Activated T-cell treated with anti-CD3 and anti-CD28 coated beads, Interleukin-2, amount 50 U/mL, for 4 hours (primary cell): ENCODE results near the gene NOS3. TPM values are rescaled to one million over a fixed set of nuclear protein-coding genes. Genes with fewer than 3 reads are reported as not detected.

ENCODE experiments used
- ATAC-seq, 2 donors: fragments of 200-7000 bp; cut with Tn5 transposase; one replicate each; pipeline ENCODE4 v1.10.0; 2021
- DNase-seq: peaks from one replicate; pipeline ENCODE4 v3.0.0-alpha.2; 2020
- H3K27me3 Mint-ChIP-seq: one replicate; pipeline ENCODE4 v1.8.0; 2021; ENCODE audit warnings: low read depth, mixed read lengths
- H3K36me3 Mint-ChIP-seq: one replicate; pipeline ENCODE4 v1.8.0; 2022; ENCODE audit warnings: mixed read lengths; ENCODE audit not compliant: insufficient read depth
- H3K4me1 Mint-ChIP-seq: one replicate; pipeline ENCODE4 v1.8.0; 2021; ENCODE audit warnings: low read depth, mixed read lengths
- H3K4me3 Mint-ChIP-seq: one replicate; pipeline ENCODE4 v1.8.0; 2021; ENCODE audit warnings: mild to moderate bottlenecking, moderate library complexity, mixed read lengths
- H3K9me3 Mint-ChIP-seq: one replicate; pipeline ENCODE4 v1.8.0; 2021; ENCODE audit warnings: mixed read lengths
- total RNA-seq, 3 donors: library from RNA; stranded (reverse); gene quantifications; one replicate each; pipeline ENCODE4 v1.2.1, GENCODE V29; 2021

NOS3 gene
- total RNA-seq, 3 donors from 2014 or later: 5.3 to 9.2 (median 8.2) TPM

DNA sequence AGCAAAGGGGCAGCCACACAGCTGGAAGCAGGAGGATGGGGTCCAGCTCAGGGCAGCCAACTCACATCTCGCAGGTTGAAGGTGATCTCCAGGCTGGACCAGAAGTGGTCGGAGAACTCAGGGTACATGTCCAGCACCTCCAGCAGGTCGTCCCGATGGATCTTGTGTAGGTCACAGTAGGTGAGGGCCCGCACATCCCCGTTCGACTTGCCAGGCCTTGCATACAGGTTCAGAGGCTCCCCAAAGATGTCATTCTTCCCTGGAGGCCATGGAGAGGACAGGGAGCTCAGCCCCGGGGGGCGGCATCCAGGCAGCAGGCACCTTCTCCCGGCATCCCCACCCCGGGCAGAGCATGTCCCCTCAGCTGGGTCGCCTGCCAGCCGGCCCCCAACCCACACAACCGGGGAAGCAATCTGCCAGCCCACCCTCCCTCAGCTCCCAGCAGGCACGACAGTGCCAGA lies 42.0 kb upstream of the NOS3 start:
- ATAC-seq: no peak
- H3K4me3 Mint-ChIP-seq: no peak overlapping the region
- H3K36me3 Mint-ChIP-seq: no peaks in the 10 kb centered on the region

DNA sequence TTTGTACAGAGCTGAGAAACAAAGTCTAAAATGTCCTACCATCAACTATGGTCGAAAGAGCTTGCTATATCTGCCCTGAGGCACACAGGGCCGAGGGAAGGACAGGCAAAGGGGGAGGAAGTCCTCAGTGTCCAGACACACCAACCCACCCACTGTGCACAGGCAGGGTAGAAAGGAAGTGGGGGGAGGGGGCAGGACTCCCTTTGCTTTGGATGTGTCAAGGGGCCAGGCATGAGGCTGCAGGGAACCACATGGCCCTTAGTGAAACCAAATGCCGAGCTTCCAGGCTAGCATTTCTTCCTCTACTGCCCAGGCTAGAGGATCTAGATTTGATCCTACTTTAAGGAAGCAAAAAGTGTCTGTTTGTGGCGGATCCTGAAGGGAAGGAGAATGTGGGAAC lies 41.3 kb upstream of the NOS3 start:
- Mint-ChIP-seq H3K4me3 (no peak overlapping the region), H3K27me3 (peaks cover 9% of the 10 kb centered on the region), H3K4me1 (no peaks in the 10 kb centered on the region), H3K36me3 (no peaks in the 10 kb centered on the region), H3K9me3 (no peaks in the 10 kb centered on the region)
- no peak for DNase-seq
- no peak for ATAC-seq

More for the DNA sequence above, 42.0 kb upstream of the NOS3 start:
- Mint-ChIP-seq H3K4me1 (no peaks in the 10 kb centered on the region), H3K27me3 (peaks cover 9% of the 10 kb centered on the region), H3K9me3 (no peaks in the 10 kb centered on the region)
- DNase-seq: peak; percentile 2

DNA sequence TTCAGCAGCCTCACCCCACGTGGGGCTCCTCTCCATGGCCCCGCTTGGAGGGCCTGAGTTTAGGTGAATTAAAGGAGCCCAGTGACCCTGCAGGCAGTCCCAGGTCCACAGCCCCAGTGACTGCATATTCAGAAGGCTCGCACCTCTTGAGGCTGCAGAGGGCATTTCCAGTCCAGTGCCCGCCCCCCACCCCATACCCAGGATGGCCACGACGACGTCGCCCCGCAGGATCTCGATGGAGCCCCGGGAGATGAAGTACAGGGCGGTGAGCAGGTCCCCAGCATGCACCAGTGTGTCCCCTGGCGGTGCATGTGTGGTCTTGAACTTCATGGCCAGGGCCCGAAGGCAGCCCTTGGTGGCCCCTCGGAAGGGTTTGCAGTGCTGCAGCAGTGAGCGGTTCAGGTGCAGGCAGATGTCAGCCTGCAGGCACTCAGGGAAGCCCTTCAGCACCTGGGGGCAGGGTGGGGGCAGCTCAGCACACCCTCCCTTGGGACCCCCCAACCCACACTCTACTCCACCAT lies 40.8 kb upstream of the NOS3 start:
- no peak for ATAC-seq
- Mint-ChIP-seq H3K36me3 (no peaks in the 10 kb centered on the region), H3K27me3 (peaks cover 11% of the 10 kb centered on the region), H3K4me1 (no peaks in the 10 kb centered on the region), H3K9me3 (no peaks in the 10 kb centered on the region), H3K4me3 (no peak overlapping the region)
- peak; percentile 4 for DNase-seq

DNA sequence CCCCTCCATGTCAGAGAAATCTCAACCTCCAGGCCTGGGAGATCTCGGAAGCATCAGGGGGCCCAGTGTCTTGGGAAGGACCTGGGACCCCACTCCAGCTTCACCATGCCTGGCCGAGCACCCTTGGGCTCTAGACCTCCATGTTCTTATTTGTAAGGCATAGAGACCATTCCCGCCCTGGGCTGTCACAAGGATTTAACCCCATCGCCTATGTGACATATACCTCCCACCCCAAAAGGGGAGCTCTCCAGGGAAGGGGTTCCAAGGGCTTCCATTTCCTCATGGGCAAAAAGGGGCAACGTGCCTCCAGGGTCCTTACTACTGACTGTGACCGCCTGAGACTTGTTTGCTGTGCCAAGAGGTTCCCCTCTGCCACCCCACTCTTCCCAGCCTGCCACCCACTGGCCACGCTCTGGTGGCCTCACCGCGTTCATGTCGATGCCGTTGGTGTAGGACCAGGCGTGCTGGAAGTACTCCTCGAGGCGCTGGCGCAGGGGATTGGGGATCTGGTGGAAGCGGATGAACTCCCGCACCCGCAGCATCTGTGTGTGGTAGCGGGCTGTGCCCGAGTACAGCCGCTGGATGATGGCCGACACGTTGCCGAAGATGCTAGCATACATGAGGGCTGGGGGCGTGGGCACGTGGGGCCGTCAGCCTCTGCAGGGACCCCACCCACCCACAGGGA lies 40.2 kb upstream of the NOS3 start:
- H3K4me3 Mint-ChIP-seq: no peak overlapping the region
- peaks cover 9% of the 10 kb centered on the region for H3K27me3 Mint-ChIP-seq
- no peaks in the 10 kb centered on the region for H3K36me3 Mint-ChIP-seq
- H3K4me1 Mint-ChIP-seq: no peaks in the 10 kb centered on the region
- H3K9me3 Mint-ChIP-seq: no peaks in the 10 kb centered on the region
- no peak for ATAC-seq
- peak; percentile 3 for DNase-seq

DNA sequence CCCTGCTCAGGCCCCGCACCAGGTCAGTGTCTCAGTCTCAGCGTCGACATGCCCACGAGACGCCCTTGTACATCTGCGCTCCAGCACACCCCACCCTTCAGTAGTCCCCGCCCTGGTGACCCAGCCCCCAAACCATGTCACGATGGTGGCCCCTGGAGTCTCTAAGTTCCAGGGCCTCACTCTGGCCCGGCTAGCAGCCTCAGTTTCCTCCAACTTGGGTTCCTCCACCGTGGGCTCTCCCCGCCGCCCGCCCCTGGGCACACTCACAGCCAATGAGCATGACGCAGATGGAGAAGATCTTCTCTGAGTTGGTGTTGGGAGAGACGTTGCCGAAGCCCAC lies 39.7 kb upstream of the NOS3 start:
- Mint-ChIP-seq H3K4me1 (no peaks in the 10 kb centered on the region), H3K4me3 (no peak overlapping the region), H3K9me3 (no peaks in the 10 kb centered on the region), H3K27me3 (peaks cover 10% of the 10 kb centered on the region), H3K36me3 (no peaks in the 10 kb centered on the region)
- ATAC-seq (no peak), DNase-seq (no peak)

DNA sequence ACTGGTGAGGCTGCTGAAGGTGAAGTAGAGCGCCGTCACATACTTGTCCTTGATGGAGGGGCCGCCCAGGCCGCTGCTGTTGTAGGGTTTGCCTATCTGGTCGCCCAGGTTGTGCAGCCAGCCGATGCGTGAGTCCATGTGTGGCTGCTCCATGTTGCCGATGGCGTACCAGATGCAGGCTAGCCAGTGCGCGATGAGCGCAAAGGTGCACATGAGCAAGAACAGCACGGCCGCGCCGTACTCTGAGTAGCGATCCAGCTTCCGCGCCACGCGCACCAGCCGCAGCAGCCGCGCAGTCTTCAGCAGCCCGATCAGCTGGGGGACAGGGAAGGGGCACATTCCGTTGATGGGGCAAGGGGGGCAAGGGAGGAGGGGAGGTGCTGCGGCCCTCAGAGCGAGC lies 39.3 kb upstream of the NOS3 start:
- Mint-ChIP-seq H3K9me3 (no peaks in the 10 kb centered on the region), H3K36me3 (no peaks in the 10 kb centered on the region), H3K4me3 (no peak overlapping the region), H3K4me1 (no peaks in the 10 kb centered on the region), H3K27me3 (peaks cover 14% of the 10 kb centered on the region)
- DNase-seq (peak; percentile 3), ATAC-seq (no peak)

DNA sequence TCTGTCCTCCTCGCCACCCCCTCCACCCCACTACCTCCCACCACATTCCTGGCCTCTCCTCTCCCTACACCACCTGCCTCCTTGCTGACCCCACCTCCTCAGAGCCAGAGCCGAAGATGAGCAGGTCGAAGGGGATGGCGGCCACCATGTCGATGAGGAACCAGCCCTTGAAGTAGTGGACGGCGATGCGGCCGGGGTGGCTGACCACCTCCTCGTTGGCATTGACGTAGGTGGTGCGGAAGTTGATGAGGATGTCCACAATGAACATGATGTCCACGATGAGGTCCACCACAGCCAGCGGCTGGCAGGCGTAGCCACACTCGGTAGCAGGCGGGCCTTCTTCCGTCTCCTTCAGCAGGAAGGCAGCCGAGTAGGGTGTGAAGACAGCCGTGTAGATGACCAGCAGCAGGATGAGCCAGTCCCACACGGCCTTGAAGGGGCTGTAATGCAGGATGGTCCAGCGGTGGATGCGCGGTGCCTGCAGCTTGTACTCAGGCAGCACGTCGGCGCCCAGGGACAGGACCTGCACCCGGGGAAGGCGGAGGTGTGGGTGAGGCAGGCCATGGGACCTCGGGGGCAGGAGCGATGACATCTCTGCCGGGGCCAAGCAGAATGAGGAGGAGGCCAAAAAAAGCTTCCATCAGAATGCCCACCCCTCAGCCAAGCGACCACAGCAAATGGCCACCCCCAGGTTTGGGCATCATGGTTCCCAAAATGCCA lies 38.3 kb upstream of the NOS3 start:
- H3K27me3 Mint-ChIP-seq: peaks cover 21% of the 10 kb centered on the region
- H3K9me3 Mint-ChIP-seq: no peaks in the 10 kb centered on the region
- no peak overlapping the region for H3K4me3 Mint-ChIP-seq
- no peaks in the 10 kb centered on the region for H3K36me3 Mint-ChIP-seq
- ATAC-seq (no peak), DNase-seq (no peak)
- H3K4me1 Mint-ChIP-seq: peaks cover 3% of the 10 kb centered on the region

DNA sequence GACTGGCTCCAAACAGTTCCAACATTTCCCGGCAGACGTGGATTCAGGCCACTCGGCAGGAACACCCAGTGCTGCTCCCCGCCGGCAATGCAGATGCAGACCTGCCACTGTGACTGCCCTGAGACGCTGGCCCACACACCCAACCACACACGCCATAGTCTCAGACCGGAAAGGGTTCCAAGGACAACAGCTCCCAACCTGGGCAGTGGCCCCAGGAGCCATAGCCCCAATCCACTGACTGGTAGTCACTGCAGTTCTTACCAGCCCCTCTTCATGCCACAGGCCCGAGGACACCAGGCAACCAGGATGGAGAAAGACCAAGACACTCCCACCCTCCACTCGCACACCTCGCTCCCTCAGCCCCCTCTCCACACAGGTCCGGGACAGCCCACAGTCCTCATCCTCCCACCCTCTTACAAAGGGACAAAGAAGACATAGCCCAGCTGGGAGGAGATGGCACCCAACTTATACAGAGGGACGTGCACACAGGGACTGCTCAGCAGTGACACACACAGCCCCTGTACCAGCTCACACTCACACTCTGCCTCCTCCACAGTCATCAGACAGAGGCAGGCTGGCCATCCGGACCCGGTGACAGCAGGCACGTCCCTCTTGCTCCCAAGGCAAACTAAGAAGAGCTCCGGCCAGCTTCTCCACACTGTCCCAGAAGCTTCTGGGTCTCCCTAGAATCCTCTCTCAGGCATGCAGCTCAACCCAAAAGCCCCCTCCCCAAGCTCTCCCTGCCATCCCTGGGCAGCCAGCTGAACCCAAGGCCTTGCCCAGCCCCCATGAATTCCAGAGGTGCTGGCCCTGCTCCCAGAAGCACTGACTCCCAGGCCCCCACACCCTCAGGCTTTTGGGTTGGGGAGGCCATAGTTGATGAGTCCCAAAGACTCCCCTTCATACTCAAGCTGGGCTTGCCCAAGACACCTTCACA lies 37.5 kb upstream of the NOS3 start:
- no peaks in the 10 kb centered on the region for H3K9me3 Mint-ChIP-seq
- H3K27me3 Mint-ChIP-seq: peaks cover 24% of the 10 kb centered on the region
- no peak overlapping the region for H3K4me3 Mint-ChIP-seq
- peaks cover 3% of the 10 kb centered on the region for H3K4me1 Mint-ChIP-seq
- DNase-seq (no peak), ATAC-seq (no peak)
- no peaks in the 10 kb centered on the region for H3K36me3 Mint-ChIP-seq

DNA sequence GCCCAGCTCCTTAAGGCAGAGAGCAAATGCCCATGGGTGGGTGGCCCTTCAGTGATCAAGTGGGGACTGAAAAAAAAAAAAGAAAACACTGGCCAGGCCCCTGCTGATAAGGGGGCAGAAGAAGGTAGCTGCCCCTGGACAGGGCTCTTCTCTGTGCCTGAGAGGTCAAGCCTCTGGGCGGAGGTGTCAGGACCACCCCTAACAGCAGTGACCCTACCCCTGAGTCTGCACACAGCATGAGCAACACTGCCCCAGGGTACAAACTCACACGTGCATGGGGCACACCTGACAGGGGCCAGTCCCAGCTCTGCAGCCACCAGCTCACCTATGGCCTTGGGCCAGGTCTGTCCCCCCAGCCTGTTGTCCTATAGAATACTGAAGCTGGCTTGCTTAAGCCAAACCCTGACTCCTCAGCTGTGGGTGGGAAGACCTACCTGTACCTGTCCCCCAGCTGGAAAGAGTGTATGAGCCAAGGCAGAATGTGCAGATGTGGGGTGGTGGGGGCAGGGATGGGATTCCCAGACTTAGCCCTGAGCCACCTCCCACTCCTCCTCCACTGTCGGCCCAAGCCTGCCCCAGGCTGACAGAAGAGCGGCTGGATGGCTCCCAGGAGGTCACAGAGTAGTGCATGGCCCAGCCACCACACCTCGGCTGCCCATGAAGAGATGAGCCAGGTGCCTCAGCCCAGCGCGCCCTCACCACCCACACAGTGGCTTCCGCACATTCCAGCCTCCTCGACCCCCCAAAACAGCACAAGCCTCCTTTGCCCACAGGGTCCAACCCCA lies 36.4 kb upstream of the NOS3 start:
- H3K4me3 Mint-ChIP-seq: no peak overlapping the region
- no peak for ATAC-seq

DNA sequence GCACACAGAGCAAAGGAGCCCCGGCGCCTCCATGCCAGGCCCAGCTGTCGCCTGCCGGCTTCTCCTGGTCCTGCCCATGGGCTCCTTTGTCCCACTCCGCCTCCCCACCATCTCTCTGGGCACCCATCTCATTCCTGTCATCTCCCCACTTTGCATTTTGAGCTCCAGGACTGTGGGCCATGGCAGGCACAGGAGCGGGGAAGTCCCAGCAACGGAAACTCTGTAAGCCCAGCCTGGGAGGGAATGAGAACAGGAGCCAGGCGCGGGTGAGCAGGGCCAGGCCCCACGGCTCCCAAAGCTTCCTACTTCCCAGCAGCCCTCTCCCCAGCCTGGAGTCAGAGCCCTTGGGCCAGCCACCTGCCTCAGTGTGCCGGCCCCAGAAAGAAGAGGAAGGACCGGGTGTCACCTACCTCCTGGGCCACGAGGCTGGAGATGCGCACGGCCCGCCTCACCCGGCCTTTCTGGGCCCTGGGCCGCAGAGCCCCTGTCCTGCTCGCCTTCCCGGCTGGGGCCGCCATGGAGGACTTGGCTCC lies 35.8 kb upstream of the NOS3 start:
- no peak for DNase-seq
- peaks cover 11% of the 10 kb centered on the region for H3K4me1 Mint-ChIP-seq
- ATAC-seq: no peak
- H3K36me3 Mint-ChIP-seq: no peaks in the 10 kb centered on the region
- H3K9me3 Mint-ChIP-seq: no peaks in the 10 kb centered on the region
- peaks cover 35% of the 10 kb centered on the region for H3K27me3 Mint-ChIP-seq
- H3K4me3 Mint-ChIP-seq: no peak overlapping the region

More for the DNA sequence above, 36.4 kb upstream of the NOS3 start:
- peaks cover 7% of the 10 kb centered on the region for H3K4me1 Mint-ChIP-seq
- H3K9me3 Mint-ChIP-seq: no peaks in the 10 kb centered on the region
- peaks cover 31% of the 10 kb centered on the region for H3K27me3 Mint-ChIP-seq
- DNase-seq: no peak
- no peaks in the 10 kb centered on the region for H3K36me3 Mint-ChIP-seq

DNA sequence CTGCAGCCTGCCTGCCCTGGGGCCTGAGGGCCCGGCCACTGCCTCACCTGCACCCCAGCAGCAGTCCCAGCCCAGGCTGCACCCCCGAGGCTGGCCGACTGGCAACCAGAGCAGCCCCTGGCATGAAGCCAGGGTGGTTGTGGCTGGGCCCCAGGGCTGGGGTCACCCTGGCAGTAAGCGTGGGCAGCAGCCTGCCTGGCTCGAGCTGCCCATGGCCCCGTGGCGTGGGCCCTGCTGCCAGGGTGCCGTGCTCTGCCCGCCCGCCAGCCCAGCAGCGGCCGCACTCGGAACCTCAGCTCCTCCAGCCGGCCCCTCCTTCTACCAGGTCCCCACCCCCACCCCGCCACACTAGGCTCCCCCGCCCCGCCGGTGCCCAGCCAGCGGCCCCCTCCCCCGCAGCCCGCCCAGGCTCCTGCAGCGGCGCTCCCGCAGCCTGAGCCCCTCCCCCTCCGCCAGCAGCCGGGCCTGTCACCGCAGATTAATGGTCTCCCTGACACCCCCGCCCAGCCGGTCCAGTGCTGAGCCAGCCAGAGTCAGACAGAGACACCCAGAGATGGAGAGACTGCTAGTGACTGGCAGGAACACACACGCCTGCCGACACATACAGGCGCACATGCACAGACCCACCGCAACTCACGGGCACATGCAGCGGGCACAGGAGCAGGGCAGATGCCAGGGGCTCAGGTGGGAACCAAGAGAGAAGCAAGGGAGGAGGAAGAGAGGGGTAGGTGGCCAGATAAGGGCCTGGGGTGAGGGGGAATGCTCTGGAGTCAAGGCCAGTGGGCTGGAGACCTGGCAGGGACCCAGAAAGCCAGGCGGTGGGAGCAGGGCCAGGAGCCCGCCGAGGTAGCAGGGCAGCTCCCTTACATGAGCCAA lies 35.1 kb upstream of the NOS3 start:
- Mint-ChIP-seq H3K4me3 (no peak overlapping the region), H3K9me3 (no peaks in the 10 kb centered on the region), H3K36me3 (no peaks in the 10 kb centered on the region), H3K27me3 (peaks cover 39% of the 10 kb centered on the region), H3K4me1 (peaks cover 14% of the 10 kb centered on the region)
- no peak for ATAC-seq
- no peak for DNase-seq

DNA sequence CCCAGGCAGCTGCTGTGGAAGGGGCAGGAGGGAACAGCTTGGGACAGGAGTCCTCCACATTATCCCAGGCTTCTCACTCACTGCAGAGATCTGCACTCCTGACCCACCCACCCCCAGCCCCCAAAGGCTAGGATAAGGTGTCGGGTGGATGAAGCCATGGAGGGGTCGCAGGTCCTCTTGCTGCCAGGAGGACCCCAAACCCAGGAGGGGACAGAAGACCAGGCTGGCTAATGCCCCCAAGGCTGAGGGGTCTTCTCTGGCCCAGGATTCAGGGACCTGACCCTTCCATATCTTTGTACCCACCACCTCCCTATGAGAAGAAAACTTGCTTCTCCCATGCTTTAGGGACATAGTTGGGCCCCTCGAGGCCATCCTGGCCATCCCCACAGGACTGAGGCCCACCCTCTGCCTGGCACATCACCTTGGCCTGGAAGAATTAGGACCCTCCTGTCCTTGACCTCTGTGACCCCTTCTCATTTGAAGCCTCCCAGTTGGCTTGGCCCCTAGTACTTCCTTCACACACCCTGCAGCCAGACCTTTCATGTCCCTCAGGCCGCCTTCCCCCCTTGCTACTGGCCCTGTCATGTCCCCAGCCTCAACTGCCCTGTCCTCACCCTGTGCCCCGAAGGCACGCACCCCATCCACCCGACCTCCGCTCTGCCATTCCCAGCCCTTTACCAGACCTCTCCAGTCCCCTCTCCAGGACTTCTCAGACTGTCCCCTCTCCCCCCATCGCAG lies 34.3 kb upstream of the NOS3 start:
- no peak for DNase-seq
- no peaks in the 10 kb centered on the region for H3K36me3 Mint-ChIP-seq
- no peak for ATAC-seq
- no peaks in the 10 kb centered on the region for H3K9me3 Mint-ChIP-seq
- H3K4me1 Mint-ChIP-seq: peaks cover 14% of the 10 kb centered on the region
- H3K27me3 Mint-ChIP-seq: peaks cover 39% of the 10 kb centered on the region
- H3K4me3 Mint-ChIP-seq: no peak overlapping the region
